Esophagus squamous epithelium (tissue), 4 donors: ENCODE data around the gene MTF2.

Source experiments
- CTCF ChIP-seq, 6 experiments: fragments of 450-650 bp in 4 of 6; fragments of 200-600 bp in 2 of 6; sonication (generic) in 2 of 6; IDR thresholded peaks; one replicate each; pipeline ENCODE4 v1.5.1; 2016 to 2019; ENCODE audit warnings: antibody characterized with exemption in 6 of 6, mild to moderate bottlenecking in 4 of 6, moderate library complexity in 4 of 6
- POLR2A ChIP-seq, 4 donors: fragments of 450-650 bp; IDR thresholded peaks; one replicate each; pipeline ENCODE4 v1.6.1; 2017; ENCODE audit warnings: antibody characterized with exemption in 4 of 4, mild to moderate bottlenecking in 4 of 4, moderate library complexity in 3 of 4

- TF ChIP-seq CTCF (IDR thresholded peaks at IDR 0.05) (no peak), POLR2A (IDR thresholded peaks at IDR 0.05) (no peak)
Measured at GRCh38 chr1:93132638-93133037, 53.6 kb downstream of the MTF2 start.
